D721Med (cell line): Measurements from ENCODE around the gene ITGB3BP.
A peak's percentile ranks its signal among the peaks of the same experiment; 100 is the strongest.

Experiments used
- DNase-seq: peaks from one replicate; pipeline ENCODE4 v3.0.0; 2011; ENCODE audit warnings: low spot score; ENCODE audit not compliant: insufficient read length
- FAIRE-seq: peaks from 2 replicates; lab custom pipeline; 2011; peaks lifted over from hg19 to GRCh38; lab: Jason Lieb, UNC
- TF ChIP-seq, protein P1 (sequence below): IDR thresholded peaks from 2 replicates; pipeline ENCODE4 v1.5.1; 2012; ENCODE audit warnings: mild to moderate bottlenecking, control low read depth; ENCODE audit not compliant: insufficient read depth; ENCODE audit errors: missing control alignments

ITGB3BP gene

GRCh38 chr1:63454269-63454668, 68.8 kb downstream of the ITGB3BP start:
- no peak for FAIRE-seq
- DNase-seq, result no peak
- TF ChIP-seq, protein P1, sequence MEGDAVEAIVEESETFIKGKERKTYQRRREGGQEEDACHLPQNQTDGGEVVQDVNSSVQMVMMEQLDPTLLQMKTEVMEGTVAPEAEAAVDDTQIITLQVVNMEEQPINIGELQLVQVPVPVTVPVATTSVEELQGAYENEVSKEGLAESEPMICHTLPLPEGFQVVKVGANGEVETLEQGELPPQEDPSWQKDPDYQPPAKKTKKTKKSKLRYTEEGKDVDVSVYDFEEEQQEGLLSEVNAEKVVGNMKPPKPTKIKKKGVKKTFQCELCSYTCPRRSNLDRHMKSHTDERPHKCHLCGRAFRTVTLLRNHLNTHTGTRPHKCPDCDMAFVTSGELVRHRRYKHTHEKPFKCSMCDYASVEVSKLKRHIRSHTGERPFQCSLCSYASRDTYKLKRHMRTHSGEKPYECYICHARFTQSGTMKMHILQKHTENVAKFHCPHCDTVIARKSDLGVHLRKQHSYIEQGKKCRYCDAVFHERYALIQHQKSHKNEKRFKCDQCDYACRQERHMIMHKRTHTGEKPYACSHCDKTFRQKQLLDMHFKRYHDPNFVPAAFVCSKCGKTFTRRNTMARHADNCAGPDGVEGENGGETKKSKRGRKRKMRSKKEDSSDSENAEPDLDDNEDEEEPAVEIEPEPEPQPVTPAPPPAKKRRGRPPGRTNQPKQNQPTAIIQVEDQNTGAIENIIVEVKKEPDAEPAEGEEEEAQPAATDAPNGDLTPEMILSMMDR, result peak; percentile 18

DNA sequence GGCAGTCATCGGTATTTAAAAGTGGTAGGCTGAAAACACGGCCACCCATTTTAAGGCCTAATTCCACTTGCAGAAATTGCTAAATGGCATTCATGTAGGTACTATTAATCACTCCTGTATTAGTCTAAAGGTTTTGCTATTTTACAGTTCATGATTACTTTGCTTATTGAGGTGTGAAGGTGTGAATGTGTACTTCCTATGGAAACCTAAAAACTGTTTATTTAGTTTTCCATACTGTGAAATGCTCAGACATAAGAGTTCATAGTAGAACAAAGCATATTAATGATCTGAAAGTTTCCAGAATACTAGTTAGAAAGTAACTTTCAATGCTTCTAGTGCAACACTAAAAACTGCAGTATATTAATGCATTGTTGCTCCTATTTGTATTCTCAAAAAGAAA, 69.8 kb downstream of the ITGB3BP start:
- FAIRE-seq (no peak), DNase-seq (no peak)
- TF ChIP-seq, protein P1, result no peak

DNA sequence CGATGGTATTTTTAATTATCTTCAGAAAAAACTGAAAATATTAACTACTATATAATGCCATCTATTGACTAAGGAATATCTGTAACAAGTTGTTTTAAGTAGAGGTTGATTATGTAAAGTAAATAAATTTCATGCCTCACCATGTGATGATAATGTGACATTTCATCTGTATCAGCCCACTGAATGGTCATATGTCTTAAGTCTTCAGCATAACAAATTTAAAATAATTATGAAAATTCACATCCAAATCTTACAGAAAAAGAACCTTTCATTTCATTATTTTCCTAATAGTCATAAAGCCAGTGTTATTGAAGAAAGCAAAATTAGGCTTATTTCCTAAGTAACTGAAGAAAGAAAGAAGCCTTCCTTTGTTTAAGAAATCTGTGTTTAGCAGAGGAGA, 72.6 kb downstream of the ITGB3BP start:
- no peak for DNase-seq
- TF ChIP-seq, protein P1, result no peak
- FAIRE-seq, result peak; percentile 38

DNA sequence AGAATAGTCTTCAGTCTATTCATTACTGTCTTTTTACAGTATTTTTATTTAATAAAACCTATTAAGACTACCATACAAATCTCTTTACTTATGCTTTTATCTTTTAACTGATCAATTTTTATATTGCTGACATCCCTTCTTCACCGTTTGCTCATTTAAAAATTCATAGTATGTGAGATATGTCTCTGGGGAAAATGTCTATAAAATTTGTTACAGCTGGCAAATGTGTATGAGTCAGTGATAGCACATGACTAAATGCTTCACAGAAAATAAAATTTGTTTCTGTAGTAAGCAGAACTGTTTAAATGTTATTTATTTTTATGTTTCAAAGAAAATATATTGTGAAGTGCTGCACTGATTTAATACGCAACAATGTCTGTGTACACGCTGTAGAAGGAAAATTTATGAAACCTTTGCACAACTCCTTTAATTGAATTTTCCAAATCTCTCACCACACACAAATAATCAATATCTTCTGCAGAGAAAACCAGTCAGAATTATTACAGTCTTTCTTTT, 74.2 kb downstream of the ITGB3BP start:
- FAIRE-seq (no peak), DNase-seq (no peak)
- TF ChIP-seq, protein P1, result no peak

- FAIRE-seq (no peak), DNase-seq (no peak)
- TF ChIP-seq, protein P1, result no peak
These were observed 80.9 kb downstream of the ITGB3BP start for GRCh38 chr1:63442141-63442475.

- FAIRE-seq (no peak), DNase-seq (no peak)
- TF ChIP-seq, protein P1, result no peak
These were observed 87.9 kb downstream of the ITGB3BP start for GRCh38 chr1:63435161-63435560.

GRCh38 chr1:63429281-63429680, 93.7 kb downstream of the ITGB3BP start:
- no peak for DNase-seq
- TF ChIP-seq, protein P1, result no peak
- no peak for FAIRE-seq
